ENCODE measurements around the gene UNK. TPM values are rescaled to one million over a fixed set of nuclear protein-coding genes. Genes with fewer than 3 reads are reported as not detected.

The UNK gene
- total and polyA plus RNA-seq, 2 of the 13 experiments (the other 11 are each of a cell fraction or from before 2014, with no cell fraction given) = 31.6 to 33.0 TPM

- TF ChIP-seq FIP1L1 (IDR thresholded peaks at IDR 0.05; ENCODE audit: borderline replicate concordance, insufficient read depth, low read depth, low read length) = no peak
- no peak for TF ChIP-seq JDP2 (CRISPR knock-in tag; IDR thresholded peaks at IDR 0.05; ENCODE audit: borderline replicate concordance)
- peak; percentile 75 for TF ChIP-seq ZFX (CRISPR knock-in tag; IDR thresholded peaks at IDR 0.05; ENCODE audit: low read depth)
- TF ChIP-seq SIN3B (IDR thresholded peaks at IDR 0.05; ENCODE audit: low read length) = no peak
- no peak for TF ChIP-seq GATA4 (IDR thresholded peaks at IDR 0.05; ENCODE audit: borderline replicate concordance, low read depth)
- TF ChIP-seq PCBP2 (optimal IDR thresholded peaks at IDR 0.05; ENCODE audit: low read depth, low read length, poor library complexity, severe bottlenecking) = no peak
- no peak for TF ChIP-seq SMAD1 (CRISPR knock-in tag; IDR thresholded peaks at IDR 0.05; ENCODE audit: borderline replicate concordance, low read depth)
- 0 out of 2 replicates have a peak, but pooled peaks have one; percentile 11 for TF ChIP-seq KDM5B (CRISPR knock-in tag; IDR thresholded peaks at IDR 0.05; ENCODE audit: borderline replicate concordance)
- TF ChIP-seq ZNF3 (CRISPR knock-in tag; IDR thresholded peaks at IDR 0.05) = no peak
- TF ChIP-seq GMEB2 (CRISPR knock-in tag; IDR thresholded peaks at IDR 0.05; ENCODE audit: low read depth) = no peak
- no peak for TF ChIP-seq SUZ12 (IDR thresholded peaks at IDR 0.05; ENCODE audit: low read depth, low read length)
- no peak for TF ChIP-seq KLF13 (CRISPR knock-in tag; IDR thresholded peaks at IDR 0.05)
- peak; percentile 95 for TF ChIP-seq XRCC5 (optimal IDR thresholded peaks at IDR 0.05; ENCODE audit: low read length)
- TF ChIP-seq ZNF337 (CRISPR knock-in tag; IDR thresholded peaks at IDR 0.05; ENCODE audit: borderline replicate concordance, low read depth) = no peak
- no peak for TF ChIP-seq RFX3 (CRISPR knock-in tag; IDR thresholded peaks at IDR 0.05)
- no peak for TF ChIP-seq CBX1 (IDR thresholded peaks at IDR 0.05; ENCODE audit: low read depth)
- no peak for TF ChIP-seq ZNF781 (CRISPR knock-in tag; IDR thresholded peaks at IDR 0.05; ENCODE audit: borderline replicate concordance, not compliant biosample characterization)
- TF ChIP-seq MNT (IDR thresholded peaks at IDR 0.05) = no peak
- 0 out of 2 replicates have a peak, but pooled peaks have one; percentile 75 for TF ChIP-seq ZNF775 (CRISPR knock-in tag; IDR thresholded peaks at IDR 0.05; ENCODE audit: borderline replicate concordance)
- no peak for TF ChIP-seq ZNF503 (CRISPR knock-in tag; IDR thresholded peaks at IDR 0.05)
- TF ChIP-seq SMC3 (IDR thresholded peaks at IDR 0.05; ENCODE audit: low read length) = peak; percentile 48; the same call in 1 of the 2 replicates
- no peak for TF ChIP-seq KLF16 (CRISPR knock-in tag; IDR thresholded peaks at IDR 0.05)
- no peak for TF ChIP-seq FLYWCH1 (CRISPR knock-in tag; IDR thresholded peaks at IDR 0.05)
- no peak for TF ChIP-seq ZNF446 (CRISPR knock-in tag; IDR thresholded peaks at IDR 0.05)
- TF ChIP-seq DR1 (CRISPR knock-in tag; IDR thresholded peaks at IDR 0.05) = peak; percentile 52; the same call in 1 of the 2 replicates
- TF ChIP-seq ZNF550 (CRISPR knock-in tag; IDR thresholded peaks at IDR 0.05; ENCODE audit: borderline replicate concordance) = no peak
Measured at GRCh38 chr17:75848523-75849278, 64.1 kb downstream of the UNK start (continued).

Measured in HepG2 (cell line).